ENCODE data around the gene RAMACL. TPM values are rescaled to one million over a fixed set of nuclear protein-coding genes. Genes with fewer than 3 reads are reported as not detected.
A peak's percentile ranks its signal among the peaks of the same experiment; 100 is the strongest.

The RAMACL gene
- polyA plus RNA-seq, 1 donor from 2014 or later: 0.15 TPM

GRCh38 chr6:166565084-166565967 is 21.2 kb downstream of the RAMACL start:
- Mint-ChIP-seq H3K27ac (no peak overlapping the region), H3K9me3 (peaks cover 0 to 3% (median 1%) of the 10 kb centered on the region in 3 donors), H3K4me1 (peaks cover 0 to 3% (median 0%) of the 10 kb centered on the region in 3 donors), H3K27me3 (peaks cover 5% of the 10 kb centered on the region), H3K36me3 (peaks cover 7% of the 10 kb centered on the region), H3K4me3 (no peak overlapping the region)

- H3K27ac Mint-ChIP-seq: no peak overlapping the region
- H3K9me3 Mint-ChIP-seq: peaks cover 5 to 18% (median 9%) of the 10 kb centered on the region in 3 donors
- H3K4me3 Mint-ChIP-seq: no peak overlapping the region
- H3K36me3 Mint-ChIP-seq: peaks cover 13% of the 10 kb centered on the region
- H3K27me3 Mint-ChIP-seq: peaks cover 5% of the 10 kb centered on the region
- peaks cover 0 to 3% (median 0%) of the 10 kb centered on the region in 3 donors for H3K4me1 Mint-ChIP-seq
Measured at GRCh38 chr6:166563805-166564204, 22.7 kb downstream of the RAMACL start.

GRCh38 chr6:166563200-166563599 is 23.3 kb downstream of the RAMACL start:
- no peak overlapping the region for H3K4me3 Mint-ChIP-seq
- peak overlapping the region in 1 of 3 donors; percentile 53 for H3K27ac Mint-ChIP-seq

GRCh38 chr6:166562726-166563125 is 23.8 kb downstream of the RAMACL start:
- Mint-ChIP-seq H3K9me3 (peaks cover 5 to 18% (median 9%) of the 10 kb centered on the region in 3 donors), H3K27me3 (peaks cover 5% of the 10 kb centered on the region), H3K4me3 (no peak overlapping the region), H3K36me3 (peaks cover 13% of the 10 kb centered on the region), H3K4me1 (peaks cover 0 to 3% (median 0%) of the 10 kb centered on the region in 3 donors), H3K27ac (peak overlapping the region in 1 of 3 donors; percentile 65)

More at GRCh38 chr6:166563200-166563599, 23.3 kb downstream of the RAMACL start:
- peaks cover 0 to 3% (median 0%) of the 10 kb centered on the region in 3 donors for H3K4me1 Mint-ChIP-seq
- H3K27me3 Mint-ChIP-seq: peaks cover 5% of the 10 kb centered on the region
- peaks cover 5 to 18% (median 9%) of the 10 kb centered on the region in 3 donors for H3K9me3 Mint-ChIP-seq
- peaks cover 13% of the 10 kb centered on the region for H3K36me3 Mint-ChIP-seq

- Mint-ChIP-seq H3K27ac (peak overlapping the region in 1 of 3 donors; percentile 41), H3K36me3 (peaks cover 13% of the 10 kb centered on the region), H3K4me3 (no peak overlapping the region), H3K4me1 (peaks cover 0 to 3% (median 0%) of the 10 kb centered on the region in 3 donors), H3K9me3 (peaks cover 5 to 18% (median 9%) of the 10 kb centered on the region in 3 donors), H3K27me3 (peaks cover 5% of the 10 kb centered on the region)
Measured at GRCh38 chr6:166561771-166562359, 24.6 kb downstream of the RAMACL start.

GRCh38 chr6:166560222-166560621 is 26.3 kb downstream of the RAMACL start:
- Mint-ChIP-seq H3K9me3 (peaks cover 5 to 18% (median 9%) of the 10 kb centered on the region in 3 donors), H3K4me3 (no peak overlapping the region), H3K27me3 (peaks cover 12% of the 10 kb centered on the region), H3K36me3 (peaks cover 13% of the 10 kb centered on the region), H3K27ac (no peak overlapping the region), H3K4me1 (peaks cover 0 to 2% (median 0%) of the 10 kb centered on the region in 3 donors)

- Mint-ChIP-seq H3K36me3 (peaks cover 13% of the 10 kb centered on the region), H3K4me1 (peaks cover 0 to 2% (median 0%) of the 10 kb centered on the region in 3 donors), H3K27me3 (peaks cover 12% of the 10 kb centered on the region)
Measured at GRCh38 chr6:166559662-166560061, 26.8 kb downstream of the RAMACL start.

GRCh38 chr6:166559211-166559610 is 27.3 kb downstream of the RAMACL start:
- Mint-ChIP-seq H3K9me3 (peaks cover 5 to 18% (median 9%) of the 10 kb centered on the region in 3 donors), H3K4me3 (no peak overlapping the region), H3K27ac (no peak overlapping the region), H3K4me1 (peaks cover 0 to 2% (median 0%) of the 10 kb centered on the region in 3 donors), H3K27me3 (peaks cover 12% of the 10 kb centered on the region), H3K36me3 (peaks cover 12% of the 10 kb centered on the region)

More at GRCh38 chr6:166559662-166560061, 26.8 kb downstream of the RAMACL start:
- H3K4me3 Mint-ChIP-seq: no peak overlapping the region
- peaks cover 5 to 18% (median 9%) of the 10 kb centered on the region in 3 donors for H3K9me3 Mint-ChIP-seq
- no peak overlapping the region for H3K27ac Mint-ChIP-seq

- no peak overlapping the region for H3K27ac Mint-ChIP-seq
- H3K4me1 Mint-ChIP-seq: peaks cover 0 to 2% (median 0%) of the 10 kb centered on the region in 3 donors
- H3K4me3 Mint-ChIP-seq: peak overlapping the region in 1 of 4 donors; percentile 23
- peaks cover 10% of the 10 kb centered on the region for H3K36me3 Mint-ChIP-seq
- peaks cover 12% of the 10 kb centered on the region for H3K27me3 Mint-ChIP-seq
- H3K9me3 Mint-ChIP-seq: peaks cover 5 to 18% (median 9%) of the 10 kb centered on the region in 3 donors
Measured at GRCh38 chr6:166558156-166559005, 28.1 kb downstream of the RAMACL start.

GRCh38 chr6:166556863-166557322 is 29.6 kb downstream of the RAMACL start:
- Mint-ChIP-seq H3K4me1 (peaks cover 0 to 2% (median 0%) of the 10 kb centered on the region in 3 donors), H3K27ac (no peak overlapping the region), H3K9me3 (peaks cover 5 to 18% (median 9%) of the 10 kb centered on the region in 3 donors), H3K27me3 (peaks cover 9% of the 10 kb centered on the region), H3K4me3 (no peak overlapping the region), H3K36me3 (peaks cover 10% of the 10 kb centered on the region)

GRCh38 chr6:166556336-166556735 is 30.1 kb downstream of the RAMACL start:
- no peak overlapping the region for H3K4me3 Mint-ChIP-seq
- no peak overlapping the region for H3K27ac Mint-ChIP-seq
- H3K36me3 Mint-ChIP-seq: peaks cover 10% of the 10 kb centered on the region
- peaks cover 9% of the 10 kb centered on the region for H3K27me3 Mint-ChIP-seq
- no peaks in the 10 kb centered on the region for H3K4me1 Mint-ChIP-seq
- H3K9me3 Mint-ChIP-seq: peaks cover 5 to 18% (median 9%) of the 10 kb centered on the region in 3 donors

- Mint-ChIP-seq H3K27ac (no peak overlapping the region), H3K9me3 (peaks cover 5 to 14% (median 5%) of the 10 kb centered on the region in 3 donors), H3K27me3 (peaks cover 7% of the 10 kb centered on the region), H3K4me1 (no peaks in the 10 kb centered on the region), H3K4me3 (no peak overlapping the region), H3K36me3 (peaks cover 7% of the 10 kb centered on the region)
Measured at GRCh38 chr6:166555086-166555485, 31.4 kb downstream of the RAMACL start.

- Mint-ChIP-seq H3K36me3 (peaks cover 5% of the 10 kb centered on the region), H3K27me3 (peaks cover 7% of the 10 kb centered on the region), H3K4me1 (no peaks in the 10 kb centered on the region), H3K4me3 (no peak overlapping the region), H3K9me3 (peaks cover 3 to 7% (median 4%) of the 10 kb centered on the region in 3 donors), H3K27ac (no peak overlapping the region)
Measured at GRCh38 chr6:166554316-166554715, 32.2 kb downstream of the RAMACL start.

GRCh38 chr6:166553563-166554271 is 32.8 kb downstream of the RAMACL start:
- H3K9me3 Mint-ChIP-seq: peaks cover 0 to 2% (median 0%) of the 10 kb centered on the region in 3 donors

More at GRCh38 chr6:166553563-166554271, 32.8 kb downstream of the RAMACL start:
- Mint-ChIP-seq H3K4me1 (no peaks in the 10 kb centered on the region), H3K27ac (no peak overlapping the region), H3K4me3 (no peak overlapping the region), H3K36me3 (peaks cover 3% of the 10 kb centered on the region), H3K27me3 (peaks cover 7% of the 10 kb centered on the region)

All from IgD-negative memory B cell (primary cell).